Osteoblast (primary cell): ENCODE measurements around the gene PAH. TPM values are rescaled to one million over a fixed set of nuclear protein-coding genes. Genes with fewer than 3 reads are reported as not detected.

Experiments used
- DNase-seq: peaks from one replicate; pipeline ENCODE4 v3.0.0; 2011; ENCODE audit warnings: low spot score, mixed read lengths; ENCODE audit not compliant: insufficient read length; ENCODE audit errors: missing footprints
- H2AFZ ChIP-seq: 2 replicates; pipeline ENCODE4 v1.6.0; 2011; ENCODE audit warnings: mild to moderate bottlenecking, low read length
- H3K27ac ChIP-seq: 2 replicates; pipeline ENCODE4 v1.5.1; 2011; ENCODE audit warnings: mild to moderate bottlenecking, low read depth, low read length, moderate library complexity
- H3K27me3 ChIP-seq: 2 replicates; pipeline ENCODE4 v1.6.0; 2012; ENCODE audit warnings: mild to moderate bottlenecking, control low read depth, inconsistent platforms, low read length, moderate library complexity; ENCODE audit not compliant: insufficient read depth
- H3K36me3 ChIP-seq: 2 replicates; pipeline ENCODE4 v1.5.1; 2011; ENCODE audit warnings: mild to moderate bottlenecking, low read length, control low read depth, moderate library complexity; ENCODE audit not compliant: insufficient read depth
- H3K4me1 ChIP-seq: 2 replicates; pipeline ENCODE4 v1.5.1; 2011; ENCODE audit warnings: mild to moderate bottlenecking, low read length, control low read depth, moderate library complexity; ENCODE audit not compliant: insufficient read depth
- H3K4me2 ChIP-seq: 2 replicates; pipeline ENCODE4 v1.6.0; 2011; ENCODE audit warnings: mild to moderate bottlenecking, low read length; ENCODE audit not compliant: insufficient read depth
- H3K4me3 ChIP-seq: fragments of 200-600 bp; sonication (generic); 3 replicates; pipeline ENCODE4 v1.5.1; 2012; ENCODE audit warnings: mild to moderate bottlenecking, low read length, inconsistent platforms; ENCODE audit not compliant: insufficient read depth
- H3K79me2 ChIP-seq: 2 replicates; pipeline ENCODE4 v1.6.0; 2012; ENCODE audit warnings: mild to moderate bottlenecking, low read length, control low read depth, inconsistent platforms; ENCODE audit not compliant: insufficient read depth
- H3K9me3 ChIP-seq: 2 replicates; pipeline ENCODE4 v1.5.1; 2011; ENCODE audit warnings: low read depth, low read length, control low read depth
- H4K20me1 ChIP-seq: 2 replicates; pipeline ENCODE4 v1.6.0; 2012; ENCODE audit warnings: mild to moderate bottlenecking, low read length, control low read depth; ENCODE audit not compliant: insufficient read depth
- total RNA-seq: library from RNA; depleted of rRNA; stranded (reverse); fragments of >200 nt; gene quantifications from 2 replicates; pipeline ENCODE4 v1.2.3, GENCODE V29; 2012
- TF ChIP-seq, protein P1 (sequence below): IDR thresholded peaks from 2 replicates; pipeline ENCODE4 v1.5.1; 2011; ENCODE audit warnings: mild to moderate bottlenecking, low read depth, low read length, moderate library complexity; ENCODE audit errors: extremely low read depth

PAH gene
- total RNA-seq = not detected in 2 replicates

DNA sequence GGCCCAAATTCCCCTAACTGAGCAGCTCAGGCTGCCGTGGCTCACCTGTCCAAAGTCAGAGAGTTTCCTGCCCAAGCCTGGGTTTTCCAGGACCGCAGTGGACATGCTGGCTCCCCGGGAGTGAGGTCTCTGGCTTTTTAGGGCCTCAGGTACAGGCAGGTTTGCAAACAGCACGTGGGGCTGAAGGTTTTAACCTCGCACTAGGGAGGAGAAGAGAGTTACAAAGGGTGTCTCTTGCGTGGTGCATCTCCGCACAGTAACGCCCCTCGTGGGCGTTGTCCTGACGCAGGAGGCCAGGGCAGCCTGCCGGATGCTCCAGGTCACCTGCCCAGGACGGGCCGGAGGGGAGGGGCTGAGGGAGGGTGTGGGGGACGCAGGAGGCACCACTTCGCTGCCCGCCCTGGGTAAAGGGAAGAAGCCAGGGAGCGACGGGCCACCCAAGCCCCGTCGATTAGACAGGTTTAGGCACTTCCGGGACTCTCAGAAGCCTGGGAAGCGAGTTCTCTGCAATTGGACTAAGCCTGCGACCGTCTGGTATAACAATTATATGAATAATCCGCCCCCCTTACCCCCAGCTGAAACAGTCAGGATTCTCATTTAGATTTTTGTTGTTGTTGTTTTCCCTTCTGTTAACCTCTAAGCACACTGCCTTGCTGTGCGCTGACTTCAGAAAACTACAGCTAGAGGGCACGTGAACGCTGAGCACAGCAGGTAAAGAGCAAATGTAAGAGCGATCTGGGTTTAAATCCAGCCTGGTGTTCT is at the start of gene PAH:
TSS of gene PAH (minus strand) at position 219 of the 762 bp plus-strand sequence. CDS start at position 105, 114 bp downstream.
- H3K27ac ChIP-seq = no peak within 1 kb of the TSS
- H2AFZ ChIP-seq = no peak within 1 kb of the TSS
- no peaks in the 10 kb centered on the region for H3K36me3 ChIP-seq
- no peaks in the 10 kb centered on the region for H3K4me1 ChIP-seq
- no peak within 1 kb of the TSS for H3K4me2 ChIP-seq
- H3K4me3 ChIP-seq = no peak within 1 kb of the TSS
- DNase-seq = no peak
- TF ChIP-seq, protein P1, sequence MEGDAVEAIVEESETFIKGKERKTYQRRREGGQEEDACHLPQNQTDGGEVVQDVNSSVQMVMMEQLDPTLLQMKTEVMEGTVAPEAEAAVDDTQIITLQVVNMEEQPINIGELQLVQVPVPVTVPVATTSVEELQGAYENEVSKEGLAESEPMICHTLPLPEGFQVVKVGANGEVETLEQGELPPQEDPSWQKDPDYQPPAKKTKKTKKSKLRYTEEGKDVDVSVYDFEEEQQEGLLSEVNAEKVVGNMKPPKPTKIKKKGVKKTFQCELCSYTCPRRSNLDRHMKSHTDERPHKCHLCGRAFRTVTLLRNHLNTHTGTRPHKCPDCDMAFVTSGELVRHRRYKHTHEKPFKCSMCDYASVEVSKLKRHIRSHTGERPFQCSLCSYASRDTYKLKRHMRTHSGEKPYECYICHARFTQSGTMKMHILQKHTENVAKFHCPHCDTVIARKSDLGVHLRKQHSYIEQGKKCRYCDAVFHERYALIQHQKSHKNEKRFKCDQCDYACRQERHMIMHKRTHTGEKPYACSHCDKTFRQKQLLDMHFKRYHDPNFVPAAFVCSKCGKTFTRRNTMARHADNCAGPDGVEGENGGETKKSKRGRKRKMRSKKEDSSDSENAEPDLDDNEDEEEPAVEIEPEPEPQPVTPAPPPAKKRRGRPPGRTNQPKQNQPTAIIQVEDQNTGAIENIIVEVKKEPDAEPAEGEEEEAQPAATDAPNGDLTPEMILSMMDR = no peak
- H3K9me3 ChIP-seq = no peaks in the 10 kb centered on the region
- no peaks in the 10 kb centered on the region for H3K27me3 ChIP-seq
- no peaks in the 10 kb centered on the region for H3K79me2 ChIP-seq
- no peaks in the 10 kb centered on the region for H4K20me1 ChIP-seq

DNA sequence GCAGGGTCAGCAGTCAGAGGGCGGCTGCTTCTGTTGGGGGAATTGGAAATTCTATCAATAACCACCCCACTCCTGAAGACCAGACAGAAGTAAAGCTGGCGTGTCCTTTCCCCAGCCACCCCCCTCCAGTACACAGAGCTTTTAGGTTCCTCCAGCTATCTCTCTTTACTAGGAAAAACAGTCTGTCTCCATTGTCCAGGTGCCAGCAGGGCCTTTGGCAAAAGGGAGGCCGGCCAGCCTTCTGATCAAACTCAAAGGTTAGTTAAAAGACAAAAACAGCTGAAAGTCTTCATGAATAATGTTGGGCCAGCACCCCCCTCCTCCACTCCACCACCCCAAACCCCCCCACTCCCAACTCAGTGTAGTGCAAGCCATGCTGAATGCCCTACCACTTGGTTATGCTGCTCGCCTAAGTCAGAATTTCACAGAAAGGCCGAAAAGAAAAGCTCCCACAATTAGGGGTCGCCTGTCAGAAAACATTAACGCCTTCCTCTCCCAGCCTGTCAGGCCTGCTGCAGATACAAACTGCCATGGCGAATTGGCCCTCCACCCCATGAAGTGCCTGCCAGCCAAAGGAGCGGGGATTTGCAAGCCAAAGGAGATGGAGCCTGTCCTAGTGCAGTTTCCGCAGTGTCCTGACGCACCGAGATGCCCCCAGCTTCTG is 49.3 kb upstream of the PAH start:
- Histone ChIP-seq H3K27me3 (peaks cover 27% of the 10 kb centered on the region), H3K4me3 (no peak overlapping the region)

GRCh38 chr12:102965281-102966155 is 48.5 kb upstream of the PAH start:
- no peaks in the 10 kb centered on the region for H3K79me2 ChIP-seq
- no peaks in the 10 kb centered on the region for H4K20me1 ChIP-seq
- no peak for DNase-seq
- H2AFZ ChIP-seq = no peak overlapping the region
- no peaks in the 10 kb centered on the region for H3K36me3 ChIP-seq
- H3K27me3 ChIP-seq = peaks cover 34% of the 10 kb centered on the region
- no peaks in the 10 kb centered on the region for H3K4me1 ChIP-seq
- TF ChIP-seq, protein P1 = no peak
- H3K4me2 ChIP-seq = no peak overlapping the region
- no peak overlapping the region for H3K27ac ChIP-seq
- H3K9me3 ChIP-seq = no peaks in the 10 kb centered on the region
- H3K4me3 ChIP-seq = no peak overlapping the region

More for the DNA sequence above, 49.3 kb upstream of the PAH start:
- H3K27ac ChIP-seq = no peak overlapping the region
- DNase-seq = no peak
- H3K79me2 ChIP-seq = no peaks in the 10 kb centered on the region
- no peaks in the 10 kb centered on the region for H3K36me3 ChIP-seq
- H2AFZ ChIP-seq = no peak overlapping the region
- TF ChIP-seq, protein P1 = no peak
- H3K4me1 ChIP-seq = no peaks in the 10 kb centered on the region
- no peaks in the 10 kb centered on the region for H3K9me3 ChIP-seq
- no peaks in the 10 kb centered on the region for H4K20me1 ChIP-seq
- no peak overlapping the region for H3K4me2 ChIP-seq
